Testis (tissue), 2 donors: Measurements from ENCODE around the gene SFXN4.

Experiments
- POLR2A ChIP-seq: fragments of 450-650 bp; IDR thresholded peaks from one replicate; pipeline ENCODE4 v1.6.1; 2017; ENCODE audit warnings: antibody characterized with exemption, mild to moderate bottlenecking, moderate library complexity
- TF ChIP-seq, protein P1 (sequence below), 3 experiments: fragments of 450-650 bp in 2 of 3; fragments of 200-600 bp in 1 of 3; sonication (generic) in 1 of 3; IDR thresholded peaks; one replicate each; pipeline ENCODE4 v1.5.1; 2016 to 2019; ENCODE audit warnings: antibody characterized with exemption in 3 of 3, mild to moderate bottlenecking in 2 of 3, moderate library complexity in 1 of 3

DNA sequence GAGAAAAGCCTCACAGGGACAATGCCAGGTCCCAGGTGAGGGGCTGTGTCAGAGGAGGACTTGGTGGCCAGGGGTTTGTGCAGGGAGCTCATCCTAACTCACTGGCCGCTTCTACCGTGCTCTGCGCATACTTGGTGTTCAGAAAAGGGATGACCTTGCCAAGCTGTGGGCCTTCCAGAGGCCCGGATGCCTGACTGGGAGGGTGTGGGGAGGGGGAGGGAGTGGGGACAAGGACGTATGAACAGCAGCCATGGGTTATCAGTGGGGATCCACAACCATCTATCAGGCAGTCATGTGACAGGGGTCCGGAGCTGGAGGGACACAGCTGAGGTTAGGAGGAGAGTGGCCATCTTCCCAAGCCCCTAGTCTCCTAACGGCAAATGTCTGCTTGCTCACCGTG, 6.2 kb downstream of the SFXN4 start:
- TF ChIP-seq, protein P1, sequence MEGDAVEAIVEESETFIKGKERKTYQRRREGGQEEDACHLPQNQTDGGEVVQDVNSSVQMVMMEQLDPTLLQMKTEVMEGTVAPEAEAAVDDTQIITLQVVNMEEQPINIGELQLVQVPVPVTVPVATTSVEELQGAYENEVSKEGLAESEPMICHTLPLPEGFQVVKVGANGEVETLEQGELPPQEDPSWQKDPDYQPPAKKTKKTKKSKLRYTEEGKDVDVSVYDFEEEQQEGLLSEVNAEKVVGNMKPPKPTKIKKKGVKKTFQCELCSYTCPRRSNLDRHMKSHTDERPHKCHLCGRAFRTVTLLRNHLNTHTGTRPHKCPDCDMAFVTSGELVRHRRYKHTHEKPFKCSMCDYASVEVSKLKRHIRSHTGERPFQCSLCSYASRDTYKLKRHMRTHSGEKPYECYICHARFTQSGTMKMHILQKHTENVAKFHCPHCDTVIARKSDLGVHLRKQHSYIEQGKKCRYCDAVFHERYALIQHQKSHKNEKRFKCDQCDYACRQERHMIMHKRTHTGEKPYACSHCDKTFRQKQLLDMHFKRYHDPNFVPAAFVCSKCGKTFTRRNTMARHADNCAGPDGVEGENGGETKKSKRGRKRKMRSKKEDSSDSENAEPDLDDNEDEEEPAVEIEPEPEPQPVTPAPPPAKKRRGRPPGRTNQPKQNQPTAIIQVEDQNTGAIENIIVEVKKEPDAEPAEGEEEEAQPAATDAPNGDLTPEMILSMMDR (IDR thresholded peaks at IDR 0.05) = no peak
- TF ChIP-seq POLR2A = no peak
